CD1c-positive myeloid dendritic cell (primary cell): ENCODE measurements around the gene TBX21.

Experiments used
- DNase-seq: peaks from one replicate; pipeline ENCODE4 v3.0.0-alpha.2; 2016; ENCODE audit errors: extremely low spot score

The TBX21 gene

GRCh38 chr17:47733047-47733673 lies at the start of gene TBX21:
TSS of gene TBX21 (plus strand) at chr17:47733236. CDS start at chr17:47733455, 219 bp downstream.
- DNase-seq: peak; percentile 88

- DNase-seq: no peak
Observed at GRCh38 chr17:47684025-47684424, 49.0 kb upstream of the TBX21 start.

GRCh38 chr17:47684535-47685193 lies 48.4 kb upstream of the TBX21 start:
- DNase-seq: no peak

GRCh38 chr17:47685556-47686275 lies 47.3 kb upstream of the TBX21 start:
- DNase-seq: no peak

- no peak for DNase-seq
Observed at GRCh38 chr17:47686276-47686635, 46.8 kb upstream of the TBX21 start.

- DNase-seq: no peak
Observed at GRCh38 chr17:47686664-47687327, 46.2 kb upstream of the TBX21 start.

GRCh38 chr17:47687328-47687690 lies 45.7 kb upstream of the TBX21 start:
- DNase-seq: no peak

GRCh38 chr17:47687748-47688147 lies 45.3 kb upstream of the TBX21 start:
- DNase-seq: no peak

GRCh38 chr17:47690121-47690520 lies 42.9 kb upstream of the TBX21 start:
- peak; percentile 45 for DNase-seq

GRCh38 chr17:47692137-47692894 lies 40.7 kb upstream of the TBX21 start:
- DNase-seq: no peak

GRCh38 chr17:47692895-47693730 lies 39.9 kb upstream of the TBX21 start:
- no peak for DNase-seq

GRCh38 chr17:47693731-47694580 lies 39.1 kb upstream of the TBX21 start, which contains the start of gene TBKBP1:
TSS of gene TBKBP1 (plus strand) at chr17:47694161. CDS start at chr17:47696113, 1,952 bp downstream.
- DNase-seq: peak; percentile 36

GRCh38 chr17:47694581-47695428 lies 38.2 kb upstream of the TBX21 start:
- DNase-seq: peak; percentile 88

GRCh38 chr17:47695429-47696376 lies 37.3 kb upstream of the TBX21 start:
- DNase-seq: peak; percentile 92

GRCh38 chr17:47696717-47697642 lies 36.1 kb upstream of the TBX21 start:
- no peak for DNase-seq

GRCh38 chr17:47697906-47698711 lies 34.9 kb upstream of the TBX21 start:
- DNase-seq: no peak
